ENCODE measurements around the gene REEP5. TPM values are rescaled to one million over a fixed set of nuclear protein-coding genes. Genes with fewer than 3 reads are reported as not detected.

REEP5 gene
- total RNA-seq, 1 experiment from 2014 or later, result 49.6 TPM

DNA sequence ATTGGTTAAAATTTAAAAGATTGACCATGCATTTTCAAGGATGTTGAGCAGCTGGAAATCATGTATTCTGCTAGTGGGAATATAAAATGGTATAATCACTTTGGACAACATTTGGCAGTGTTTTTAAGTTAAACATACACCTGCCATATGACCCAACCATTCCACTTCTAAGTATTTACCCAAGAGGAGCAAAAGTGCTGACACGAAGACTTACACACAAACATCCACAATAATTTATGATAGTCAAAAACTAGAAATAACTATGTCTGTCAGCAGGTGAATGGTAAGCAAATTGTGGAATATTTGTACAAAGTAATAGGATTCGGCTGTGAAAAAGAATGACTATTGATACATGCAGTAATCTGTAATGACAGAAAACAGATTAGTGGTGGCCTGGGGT lies 91.6 kb downstream of the REEP5 start:
- H3K27me3 Mint-ChIP-seq (ENCODE audit: low read depth), result no peaks in the 10 kb centered on the region
- no peak for TF ChIP-seq ZNF416 (CRISPR knock-in tag; IDR thresholded peaks at IDR 0.05)
- TF ChIP-seq, protein P1, sequence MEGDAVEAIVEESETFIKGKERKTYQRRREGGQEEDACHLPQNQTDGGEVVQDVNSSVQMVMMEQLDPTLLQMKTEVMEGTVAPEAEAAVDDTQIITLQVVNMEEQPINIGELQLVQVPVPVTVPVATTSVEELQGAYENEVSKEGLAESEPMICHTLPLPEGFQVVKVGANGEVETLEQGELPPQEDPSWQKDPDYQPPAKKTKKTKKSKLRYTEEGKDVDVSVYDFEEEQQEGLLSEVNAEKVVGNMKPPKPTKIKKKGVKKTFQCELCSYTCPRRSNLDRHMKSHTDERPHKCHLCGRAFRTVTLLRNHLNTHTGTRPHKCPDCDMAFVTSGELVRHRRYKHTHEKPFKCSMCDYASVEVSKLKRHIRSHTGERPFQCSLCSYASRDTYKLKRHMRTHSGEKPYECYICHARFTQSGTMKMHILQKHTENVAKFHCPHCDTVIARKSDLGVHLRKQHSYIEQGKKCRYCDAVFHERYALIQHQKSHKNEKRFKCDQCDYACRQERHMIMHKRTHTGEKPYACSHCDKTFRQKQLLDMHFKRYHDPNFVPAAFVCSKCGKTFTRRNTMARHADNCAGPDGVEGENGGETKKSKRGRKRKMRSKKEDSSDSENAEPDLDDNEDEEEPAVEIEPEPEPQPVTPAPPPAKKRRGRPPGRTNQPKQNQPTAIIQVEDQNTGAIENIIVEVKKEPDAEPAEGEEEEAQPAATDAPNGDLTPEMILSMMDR (IDR thresholded peaks at IDR 0.05), result no peak
- TF ChIP-seq, protein P2, sequence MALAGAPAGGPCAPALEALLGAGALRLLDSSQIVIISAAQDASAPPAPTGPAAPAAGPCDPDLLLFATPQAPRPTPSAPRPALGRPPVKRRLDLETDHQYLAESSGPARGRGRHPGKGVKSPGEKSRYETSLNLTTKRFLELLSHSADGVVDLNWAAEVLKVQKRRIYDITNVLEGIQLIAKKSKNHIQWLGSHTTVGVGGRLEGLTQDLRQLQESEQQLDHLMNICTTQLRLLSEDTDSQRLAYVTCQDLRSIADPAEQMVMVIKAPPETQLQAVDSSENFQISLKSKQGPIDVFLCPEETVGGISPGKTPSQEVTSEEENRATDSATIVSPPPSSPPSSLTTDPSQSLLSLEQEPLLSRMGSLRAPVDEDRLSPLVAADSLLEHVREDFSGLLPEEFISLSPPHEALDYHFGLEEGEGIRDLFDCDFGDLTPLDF (CRISPR knock-in tag; IDR thresholded peaks at IDR 0.05), result no peak
- TF ChIP-seq, protein P3, sequence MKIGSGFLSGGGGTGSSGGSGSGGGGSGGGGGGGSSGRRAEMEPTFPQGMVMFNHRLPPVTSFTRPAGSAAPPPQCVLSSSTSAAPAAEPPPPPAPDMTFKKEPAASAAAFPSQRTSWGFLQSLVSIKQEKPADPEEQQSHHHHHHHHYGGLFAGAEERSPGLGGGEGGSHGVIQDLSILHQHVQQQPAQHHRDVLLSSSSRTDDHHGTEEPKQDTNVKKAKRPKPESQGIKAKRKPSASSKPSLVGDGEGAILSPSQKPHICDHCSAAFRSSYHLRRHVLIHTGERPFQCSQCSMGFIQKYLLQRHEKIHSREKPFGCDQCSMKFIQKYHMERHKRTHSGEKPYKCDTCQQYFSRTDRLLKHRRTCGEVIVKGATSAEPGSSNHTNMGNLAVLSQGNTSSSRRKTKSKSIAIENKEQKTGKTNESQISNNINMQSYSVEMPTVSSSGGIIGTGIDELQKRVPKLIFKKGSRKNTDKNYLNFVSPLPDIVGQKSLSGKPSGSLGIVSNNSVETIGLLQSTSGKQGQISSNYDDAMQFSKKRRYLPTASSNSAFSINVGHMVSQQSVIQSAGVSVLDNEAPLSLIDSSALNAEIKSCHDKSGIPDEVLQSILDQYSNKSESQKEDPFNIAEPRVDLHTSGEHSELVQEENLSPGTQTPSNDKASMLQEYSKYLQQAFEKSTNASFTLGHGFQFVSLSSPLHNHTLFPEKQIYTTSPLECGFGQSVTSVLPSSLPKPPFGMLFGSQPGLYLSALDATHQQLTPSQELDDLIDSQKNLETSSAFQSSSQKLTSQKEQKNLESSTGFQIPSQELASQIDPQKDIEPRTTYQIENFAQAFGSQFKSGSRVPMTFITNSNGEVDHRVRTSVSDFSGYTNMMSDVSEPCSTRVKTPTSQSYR (CRISPR knock-in tag; IDR thresholded peaks at IDR 0.05), result no peak
- TF ChIP-seq NR3C1 (CRISPR knock-in tag; conservative IDR thresholded peaks at IDR 0.05; ENCODE audit: low read depth), result no peak
- TF ChIP-seq, protein P4, sequence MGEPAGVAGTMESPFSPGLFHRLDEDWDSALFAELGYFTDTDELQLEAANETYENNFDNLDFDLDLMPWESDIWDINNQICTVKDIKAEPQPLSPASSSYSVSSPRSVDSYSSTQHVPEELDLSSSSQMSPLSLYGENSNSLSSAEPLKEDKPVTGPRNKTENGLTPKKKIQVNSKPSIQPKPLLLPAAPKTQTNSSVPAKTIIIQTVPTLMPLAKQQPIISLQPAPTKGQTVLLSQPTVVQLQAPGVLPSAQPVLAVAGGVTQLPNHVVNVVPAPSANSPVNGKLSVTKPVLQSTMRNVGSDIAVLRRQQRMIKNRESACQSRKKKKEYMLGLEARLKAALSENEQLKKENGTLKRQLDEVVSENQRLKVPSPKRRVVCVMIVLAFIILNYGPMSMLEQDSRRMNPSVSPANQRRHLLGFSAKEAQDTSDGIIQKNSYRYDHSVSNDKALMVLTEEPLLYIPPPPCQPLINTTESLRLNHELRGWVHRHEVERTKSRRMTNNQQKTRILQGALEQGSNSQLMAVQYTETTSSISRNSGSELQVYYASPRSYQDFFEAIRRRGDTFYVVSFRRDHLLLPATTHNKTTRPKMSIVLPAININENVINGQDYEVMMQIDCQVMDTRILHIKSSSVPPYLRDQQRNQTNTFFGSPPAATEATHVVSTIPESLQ (CRISPR knock-in tag; IDR thresholded peaks at IDR 0.05), result no peak
- no peak for TF ChIP-seq ZNF232 (CRISPR knock-in tag; IDR thresholded peaks at IDR 0.05)
- TF ChIP-seq, protein P5, sequence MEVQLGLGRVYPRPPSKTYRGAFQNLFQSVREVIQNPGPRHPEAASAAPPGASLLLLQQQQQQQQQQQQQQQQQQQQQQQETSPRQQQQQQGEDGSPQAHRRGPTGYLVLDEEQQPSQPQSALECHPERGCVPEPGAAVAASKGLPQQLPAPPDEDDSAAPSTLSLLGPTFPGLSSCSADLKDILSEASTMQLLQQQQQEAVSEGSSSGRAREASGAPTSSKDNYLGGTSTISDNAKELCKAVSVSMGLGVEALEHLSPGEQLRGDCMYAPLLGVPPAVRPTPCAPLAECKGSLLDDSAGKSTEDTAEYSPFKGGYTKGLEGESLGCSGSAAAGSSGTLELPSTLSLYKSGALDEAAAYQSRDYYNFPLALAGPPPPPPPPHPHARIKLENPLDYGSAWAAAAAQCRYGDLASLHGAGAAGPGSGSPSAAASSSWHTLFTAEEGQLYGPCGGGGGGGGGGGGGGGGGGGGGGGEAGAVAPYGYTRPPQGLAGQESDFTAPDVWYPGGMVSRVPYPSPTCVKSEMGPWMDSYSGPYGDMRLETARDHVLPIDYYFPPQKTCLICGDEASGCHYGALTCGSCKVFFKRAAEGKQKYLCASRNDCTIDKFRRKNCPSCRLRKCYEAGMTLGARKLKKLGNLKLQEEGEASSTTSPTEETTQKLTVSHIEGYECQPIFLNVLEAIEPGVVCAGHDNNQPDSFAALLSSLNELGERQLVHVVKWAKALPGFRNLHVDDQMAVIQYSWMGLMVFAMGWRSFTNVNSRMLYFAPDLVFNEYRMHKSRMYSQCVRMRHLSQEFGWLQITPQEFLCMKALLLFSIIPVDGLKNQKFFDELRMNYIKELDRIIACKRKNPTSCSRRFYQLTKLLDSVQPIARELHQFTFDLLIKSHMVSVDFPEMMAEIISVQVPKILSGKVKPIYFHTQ (CRISPR knock-in tag; IDR thresholded peaks at IDR 0.05), result no peak
- TF ChIP-seq, protein P6, sequence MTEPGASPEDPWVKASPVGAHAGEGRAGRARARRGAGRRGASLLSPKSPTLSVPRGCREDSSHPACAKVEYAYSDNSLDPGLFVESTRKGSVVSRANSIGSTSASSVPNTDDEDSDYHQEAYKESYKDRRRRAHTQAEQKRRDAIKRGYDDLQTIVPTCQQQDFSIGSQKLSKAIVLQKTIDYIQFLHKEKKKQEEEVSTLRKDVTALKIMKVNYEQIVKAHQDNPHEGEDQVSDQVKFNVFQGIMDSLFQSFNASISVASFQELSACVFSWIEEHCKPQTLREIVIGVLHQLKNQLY (CRISPR knock-in tag; IDR thresholded peaks at IDR 0.05), result no peak
- TF ChIP-seq GRHL2 (CRISPR knock-in tag; IDR thresholded peaks at IDR 0.05; ENCODE audit: insufficient replicate concordance, severe bottlenecking), result no peak
- no peak for TF ChIP-seq ZNF317 (CRISPR knock-in tag; IDR thresholded peaks at IDR 0.05; ENCODE audit: borderline replicate concordance, low read depth)
- TF ChIP-seq, protein P7, sequence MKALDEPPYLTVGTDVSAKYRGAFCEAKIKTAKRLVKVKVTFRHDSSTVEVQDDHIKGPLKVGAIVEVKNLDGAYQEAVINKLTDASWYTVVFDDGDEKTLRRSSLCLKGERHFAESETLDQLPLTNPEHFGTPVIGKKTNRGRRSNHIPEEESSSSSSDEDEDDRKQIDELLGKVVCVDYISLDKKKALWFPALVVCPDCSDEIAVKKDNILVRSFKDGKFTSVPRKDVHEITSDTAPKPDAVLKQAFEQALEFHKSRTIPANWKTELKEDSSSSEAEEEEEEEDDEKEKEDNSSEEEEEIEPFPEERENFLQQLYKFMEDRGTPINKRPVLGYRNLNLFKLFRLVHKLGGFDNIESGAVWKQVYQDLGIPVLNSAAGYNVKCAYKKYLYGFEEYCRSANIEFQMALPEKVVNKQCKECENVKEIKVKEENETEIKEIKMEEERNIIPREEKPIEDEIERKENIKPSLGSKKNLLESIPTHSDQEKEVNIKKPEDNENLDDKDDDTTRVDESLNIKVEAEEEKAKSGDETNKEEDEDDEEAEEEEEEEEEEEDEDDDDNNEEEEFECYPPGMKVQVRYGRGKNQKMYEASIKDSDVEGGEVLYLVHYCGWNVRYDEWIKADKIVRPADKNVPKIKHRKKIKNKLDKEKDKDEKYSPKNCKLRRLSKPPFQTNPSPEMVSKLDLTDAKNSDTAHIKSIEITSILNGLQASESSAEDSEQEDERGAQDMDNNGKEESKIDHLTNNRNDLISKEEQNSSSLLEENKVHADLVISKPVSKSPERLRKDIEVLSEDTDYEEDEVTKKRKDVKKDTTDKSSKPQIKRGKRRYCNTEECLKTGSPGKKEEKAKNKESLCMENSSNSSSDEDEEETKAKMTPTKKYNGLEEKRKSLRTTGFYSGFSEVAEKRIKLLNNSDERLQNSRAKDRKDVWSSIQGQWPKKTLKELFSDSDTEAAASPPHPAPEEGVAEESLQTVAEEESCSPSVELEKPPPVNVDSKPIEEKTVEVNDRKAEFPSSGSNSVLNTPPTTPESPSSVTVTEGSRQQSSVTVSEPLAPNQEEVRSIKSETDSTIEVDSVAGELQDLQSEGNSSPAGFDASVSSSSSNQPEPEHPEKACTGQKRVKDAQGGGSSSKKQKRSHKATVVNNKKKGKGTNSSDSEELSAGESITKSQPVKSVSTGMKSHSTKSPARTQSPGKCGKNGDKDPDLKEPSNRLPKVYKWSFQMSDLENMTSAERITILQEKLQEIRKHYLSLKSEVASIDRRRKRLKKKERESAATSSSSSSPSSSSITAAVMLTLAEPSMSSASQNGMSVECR (CRISPR knock-in tag; IDR thresholded peaks at IDR 0.05; ENCODE audit: borderline replicate concordance), result no peak
- no peak for TF ChIP-seq PRRX2 (CRISPR knock-in tag; IDR thresholded peaks at IDR 0.05)
- TF ChIP-seq, protein P8, sequence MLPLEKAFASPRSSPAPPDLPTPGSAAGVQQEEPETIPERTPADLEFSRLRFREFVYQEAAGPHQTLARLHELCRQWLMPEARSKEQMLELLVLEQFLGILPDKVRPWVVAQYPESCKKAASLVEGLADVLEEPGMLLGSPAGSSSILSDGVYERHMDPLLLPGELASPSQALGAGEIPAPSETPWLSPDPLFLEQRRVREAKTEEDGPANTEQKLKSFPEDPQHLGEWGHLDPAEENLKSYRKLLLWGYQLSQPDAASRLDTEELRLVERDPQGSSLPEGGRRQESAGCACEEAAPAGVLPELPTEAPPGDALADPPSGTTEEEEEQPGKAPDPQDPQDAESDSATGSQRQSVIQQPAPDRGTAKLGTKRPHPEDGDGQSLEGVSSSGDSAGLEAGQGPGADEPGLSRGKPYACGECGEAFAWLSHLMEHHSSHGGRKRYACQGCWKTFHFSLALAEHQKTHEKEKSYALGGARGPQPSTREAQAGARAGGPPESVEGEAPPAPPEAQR (CRISPR knock-in tag; IDR thresholded peaks at IDR 0.05), result no peak
- no peak for TF ChIP-seq TEAD1 (CRISPR knock-in tag; IDR thresholded peaks at IDR 0.05)
- no peak for TF ChIP-seq FOXJ3 (CRISPR knock-in tag; IDR thresholded peaks at IDR 0.05; ENCODE audit: borderline replicate concordance)
- TF ChIP-seq, protein P9, sequence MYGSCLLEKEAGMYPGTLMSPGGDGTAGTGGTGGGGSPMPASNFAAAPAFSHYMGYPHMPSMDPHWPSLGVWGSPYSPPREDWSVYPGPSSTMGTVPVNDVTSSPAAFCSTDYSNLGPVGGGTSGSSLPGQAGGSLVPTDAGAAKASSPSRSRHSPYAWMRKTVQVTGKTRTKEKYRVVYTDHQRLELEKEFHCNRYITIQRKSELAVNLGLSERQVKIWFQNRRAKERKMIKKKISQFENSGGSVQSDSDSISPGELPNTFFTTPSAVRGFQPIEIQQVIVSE (CRISPR knock-in tag; IDR thresholded peaks at IDR 0.05; ENCODE audit: borderline replicate concordance), result no peak

More for the DNA sequence above, 91.6 kb downstream of the REEP5 start:
- POLR2A ChIA-PET, result no interaction called here
- Mint-ChIP-seq H3K27ac (no peak overlapping the region), H3K36me3 (peaks cover 33% of the 10 kb centered on the region), H3K9me3 (no peaks in the 10 kb centered on the region), H3K4me1 (peaks cover 10% of the 10 kb centered on the region), H3K4me3 (no peak overlapping the region)
- CTCF ChIA-PET, result no interaction called here
- DNase-seq (ENCODE audit: low spot score) (no peak), ATAC-seq (no peak)

Data from WTC11 (cell line).